Suprapubic skin (tissue), 4 donors: Measurements from ENCODE around the gene CENPA.

Experiments used
- CTCF ChIP-seq, 2 donors: fragments of 200-600 bp in 1 of 2; fragments of 450-650 bp in 1 of 2; sonication (generic) in 1 of 2; IDR thresholded peaks; one replicate each; pipeline ENCODE4 v1.5.1; 2016 to 2019; ENCODE audit warnings: antibody characterized with exemption in 2 of 2, mild to moderate bottlenecking in 1 of 2, moderate library complexity in 1 of 2
- EP300 ChIP-seq: sonication (generic); formaldehyde crosslinking; IDR thresholded peaks from one replicate; pipeline ENCODE4 v1.6.1; 2017; ENCODE audit warnings: antibody characterized with exemption
- POLR2AphosphoS5 ChIP-seq, 3 donors: sonication (generic); formaldehyde crosslinking; IDR thresholded peaks; one replicate each; pipeline ENCODE4 v1.6.1; 2017; ENCODE audit warnings: antibody characterized with exemption in 3 of 3

GRCh38 chr2:26768759-26769088 is 17.1 kb upstream of the CENPA start:
- TF ChIP-seq CTCF (IDR thresholded peaks at IDR 0.05), result no peak
- TF ChIP-seq POLR2AphosphoS5 (IDR thresholded peaks at IDR 0.05), result no peak
- TF ChIP-seq EP300, result no peak
